Esophagus muscularis mucosa (tissue), 4 donors: ENCODE results near the gene GAL. TPM values are rescaled to one million over a fixed set of nuclear protein-coding genes. Genes with fewer than 3 reads are reported as not detected.

Experiments
- DNase-seq: peaks from one replicate; pipeline ENCODE4 v3.0.0-alpha.2; 2017; ENCODE audit errors: extremely low spot score
- H3K27ac ChIP-seq, 4 donors: fragments of 200-600 bp; sonication (generic); replicated peaks in 1 of 4; 1 replicate in 3 of 4; 2 replicates in 1 of 4; pipeline ENCODE4 v1.5.1; 2016 to 2019; ENCODE audit warnings: mild to moderate bottlenecking in 1 of 4
- H3K27me3 ChIP-seq, 4 donors: fragments of 200-600 bp; sonication (generic); one replicate each; pipeline versions ENCODE4 v1.5.1 to v1.6.0; 2016 to 2019
- H3K36me3 ChIP-seq, 4 donors: fragments of 200-600 bp; sonication (generic); one replicate each; pipeline ENCODE4 v1.5.1; 2016 to 2019
- H3K4me1 ChIP-seq, 4 donors: fragments of 200-600 bp; sonication (generic); one replicate each; pipeline ENCODE4 v1.5.1; 2016 to 2019
- H3K4me3 ChIP-seq, 4 donors: fragments of 200-600 bp; sonication (generic); 1 replicate in 2 of 4; 2 replicates in 2 of 4; pipeline ENCODE4 v1.5.1; 2016 to 2019; ENCODE audit warnings: mild to moderate bottlenecking in 4 of 4, moderate library complexity in 1 of 4
- H3K9me3 ChIP-seq, 4 donors: fragments of 200-600 bp; sonication (generic); 1 replicate in 3 of 4; 2 replicates in 1 of 4; pipeline ENCODE4 v1.5.1; 2016 to 2019
- CTCF ChIP-seq, 3 experiments: fragments of 200-600 bp in 2 of 3; fragments of 450-650 bp in 1 of 3; sonication (generic) in 2 of 3; IDR thresholded peaks; one replicate each; pipeline ENCODE4 v1.5.1; 2017 to 2019; ENCODE audit warnings: antibody characterized with exemption in 3 of 3, mild to moderate bottlenecking in 2 of 3, moderate library complexity in 1 of 3
- EP300 ChIP-seq: sonication (generic); formaldehyde crosslinking; IDR thresholded peaks from one replicate; pipeline ENCODE4 v1.6.1; 2017; ENCODE audit warnings: antibody characterized with exemption
- POLR2A ChIP-seq: fragments of 450-650 bp; IDR thresholded peaks from one replicate; pipeline ENCODE4 v1.6.1; 2017; ENCODE audit warnings: antibody characterized with exemption, moderate library complexity, mild to moderate bottlenecking, low read depth
- POLR2AphosphoS5 ChIP-seq, 2 donors: sonication (generic); formaldehyde crosslinking; IDR thresholded peaks; one replicate each; pipeline ENCODE4 v1.6.1; 2017; ENCODE audit warnings: antibody characterized with exemption in 2 of 2
- WGBS: methylation state at CpG from one replicate; pipeline ENCODE4 v1.1.5; 2018; 5-methylcytosine and 5-hydroxymethylcytosine counted together
- intact Hi-C: fragments of 100-400 bp; cut with DNase I; formaldehyde crosslinking; loops from one replicate; pipeline ENCODE4 v1.15.1; 2023
- total RNA-seq, 4 donors: library from RNA; depleted of rRNA; stranded (reverse); fragments of >200 nt; gene quantifications; one replicate each; pipeline versions ENCODE4 v1.1.0 to v1.2.1, GENCODE V29; 2016

The GAL gene
- total RNA-seq, 4 donors from 2014 or later, result 6.0 to 10.2 (median 8.1) TPM; not detected in 1

GRCh38 chr11:68693484-68693882 lies 9.1 kb downstream of the GAL start:
- intact Hi-C loops, result no loop called here
- DNase-seq, result no peak
- no peak overlapping the region for H3K27ac ChIP-seq
- H3K4me3 ChIP-seq, result no peak overlapping the region
- TF ChIP-seq EP300 (no peak), CTCF (IDR thresholded peaks at IDR 0.05) (no peak), POLR2AphosphoS5 (IDR thresholded peaks at IDR 0.05) (no peak), POLR2A (no peak)
- H3K9me3 ChIP-seq, result peaks cover 0 to 14% (median 6%) of the 10 kb centered on the region in 4 donors
- no peaks in the 10 kb centered on the region for H3K36me3 ChIP-seq
- peaks cover 0 to 46% (median 3%) of the 10 kb centered on the region in 4 donors for H3K27me3 ChIP-seq
- H3K4me1 ChIP-seq, result no peaks in the 10 kb centered on the region
- WGBS, result 84% methylated on average over 5 of the region's 10 CpGs

- DNase-seq, result no peak
- no peaks in the 10 kb centered on the region for H3K4me1 ChIP-seq
- no peaks in the 10 kb centered on the region for H3K36me3 ChIP-seq
- H3K27me3 ChIP-seq, result peaks cover 0 to 41% (median 3%) of the 10 kb centered on the region in 4 donors
- intact Hi-C loops, result no loop called here
- no peak overlapping the region for H3K27ac ChIP-seq
- no peak overlapping the region for H3K4me3 ChIP-seq
- H3K9me3 ChIP-seq, result peaks cover 0 to 17% (median 6%) of the 10 kb centered on the region in 4 donors
- no peak for TF ChIP-seq POLR2A
- no peak for TF ChIP-seq POLR2AphosphoS5 (IDR thresholded peaks at IDR 0.05)
- TF ChIP-seq EP300, result no peak
- TF ChIP-seq CTCF (IDR thresholded peaks at IDR 0.05), result no peak
- 83% methylated on average over 5 of the region's 5 CpGs for WGBS
Measured at GRCh38 chr11:68694431-68695297, 10.3 kb downstream of the GAL start.

- no peak overlapping the region for H3K4me3 ChIP-seq
- H3K4me1 ChIP-seq, result no peaks in the 10 kb centered on the region
- WGBS, result 67% methylated on average over 2 of the region's 2 CpGs
- no peak for DNase-seq
- intact Hi-C loops, result no loop called here
- peaks cover 0 to 35% (median 1%) of the 10 kb centered on the region in 4 donors for H3K27me3 ChIP-seq
- H3K9me3 ChIP-seq, result peaks cover 0 to 17% (median 6%) of the 10 kb centered on the region in 4 donors
- H3K27ac ChIP-seq, result no peak overlapping the region
- H3K36me3 ChIP-seq, result no peaks in the 10 kb centered on the region
- TF ChIP-seq EP300 (no peak), POLR2AphosphoS5 (IDR thresholded peaks at IDR 0.05) (no peak), POLR2A (no peak)
Measured at GRCh38 chr11:68695531-68695930, 11.2 kb downstream of the GAL start.

- H3K36me3 ChIP-seq, result no peaks in the 10 kb centered on the region
- WGBS, result 92% methylated on average over 2 of the region's 2 CpGs
Measured at GRCh38 chr11:68698993-68699392, 14.6 kb downstream of the GAL start.

More at GRCh38 chr11:68698993-68699392, 14.6 kb downstream of the GAL start:
- no peaks in the 10 kb centered on the region for H3K4me1 ChIP-seq
- no peak for TF ChIP-seq CTCF (IDR thresholded peaks at IDR 0.05)
- TF ChIP-seq EP300, result no peak
- no peak for TF ChIP-seq POLR2A
- TF ChIP-seq POLR2AphosphoS5 (IDR thresholded peaks at IDR 0.05), result no peak
- no peak overlapping the region for H3K27ac ChIP-seq
- H3K4me3 ChIP-seq, result no peak overlapping the region
- peaks cover 0 to 17% (median 6%) of the 10 kb centered on the region in 4 donors for H3K9me3 ChIP-seq
- peaks cover 0 to 30% (median 1%) of the 10 kb centered on the region in 4 donors for H3K27me3 ChIP-seq
- no peak for DNase-seq
- intact Hi-C loops, result no loop called here
